ENCODE measurements around the gene SMPD3.

SMPD3 gene

GRCh38 chr16:68475071-68475470 is 26.8 kb upstream of the SMPD3 start:
- TF ChIP-seq CTCF (IDR thresholded peaks at IDR 0.05; ENCODE audit: low read depth, low read length, missing control alignments): no peak
- no peak for DNase-seq
- Histone ChIP-seq H3K4me3 (ENCODE audit: low read depth, low read length) (no peak overlapping the region), H3K36me3 (replicated peaks) (no peaks in the 10 kb centered on the region), H3K27me3 (replicated peaks) (no peaks in the 10 kb centered on the region), H3K27ac (no peak overlapping the region)
- in situ Hi-C loops (cut with HindIII; ENCODE audit: low pct_ligation_motif_present, low sequenced_read_pairs): no loop called here

- TF ChIP-seq CTCF (IDR thresholded peaks at IDR 0.05; ENCODE audit: low read depth, low read length, missing control alignments): no peak
- DNase-seq: no peak
- in situ Hi-C loops (cut with HindIII; ENCODE audit: low pct_ligation_motif_present, low sequenced_read_pairs): no loop called here
- Histone ChIP-seq H3K36me3 (replicated peaks) (no peaks in the 10 kb centered on the region), H3K27me3 (replicated peaks) (no peaks in the 10 kb centered on the region), H3K27ac (no peak overlapping the region), H3K4me3 (ENCODE audit: low read depth, low read length) (no peak overlapping the region)
Observed at GRCh38 chr16:68473358-68474070, 25.2 kb upstream of the SMPD3 start.

GRCh38 chr16:68472581-68472980 is 24.3 kb upstream of the SMPD3 start:
- DNase-seq: no peak
- H3K27me3 ChIP-seq (replicated peaks): no peaks in the 10 kb centered on the region
- in situ Hi-C loops (cut with HindIII; ENCODE audit: low pct_ligation_motif_present, low sequenced_read_pairs): no loop called here
- H3K4me3 ChIP-seq (ENCODE audit: low read depth, low read length): no peak overlapping the region
- H3K27ac ChIP-seq: no peak overlapping the region
- no peak for TF ChIP-seq CTCF (IDR thresholded peaks at IDR 0.05; ENCODE audit: low read depth, low read length, missing control alignments)
- H3K36me3 ChIP-seq (replicated peaks): no peaks in the 10 kb centered on the region

- TF ChIP-seq CTCF (IDR thresholded peaks at IDR 0.05; ENCODE audit: low read depth, low read length, missing control alignments): no peak
- Histone ChIP-seq H3K27ac (no peak overlapping the region), H3K36me3 (replicated peaks) (no peaks in the 10 kb centered on the region), H3K27me3 (replicated peaks) (peaks cover 4% of the 10 kb centered on the region), H3K4me3 (ENCODE audit: low read depth, low read length) (no peak overlapping the region)
- no peak for DNase-seq
- in situ Hi-C loops (cut with HindIII; ENCODE audit: low pct_ligation_motif_present, low sequenced_read_pairs): no loop called here
Observed at GRCh38 chr16:68470461-68471150, 22.3 kb upstream of the SMPD3 start.

GRCh38 chr16:68469796-68470460 is 21.6 kb upstream of the SMPD3 start:
- DNase-seq: no peak
- Histone ChIP-seq H3K27ac (no peak overlapping the region), H3K27me3 (replicated peaks) (peaks cover 4% of the 10 kb centered on the region), H3K4me3 (ENCODE audit: low read depth, low read length) (no peak overlapping the region), H3K36me3 (replicated peaks) (no peaks in the 10 kb centered on the region)
- in situ Hi-C loops (cut with HindIII; ENCODE audit: low pct_ligation_motif_present, low sequenced_read_pairs): no loop called here
- TF ChIP-seq CTCF (IDR thresholded peaks at IDR 0.05; ENCODE audit: low read depth, low read length, missing control alignments): no peak

Data from brain microvascular endothelial cell (primary cell).